GM12878 (cell line): ENCODE data around the gene GPSM3. TPM values are rescaled to one million over a fixed set of nuclear protein-coding genes. Genes with fewer than 3 reads are reported as not detected.

Source experiments
- ATAC-seq: fragments of 200-7000 bp; cut with Tn5 transposase; 3 replicates; pipeline ENCODE4 v1.9.1; 2020; ENCODE audit warnings: mild to moderate bottlenecking, moderate library complexity
- BruUV-seq: library from RNA; stranded (reverse); fragments of 400-500 nt; replicated peaks from 2 replicates; lab custom pipeline; 2021; lab: Mats Ljungman, UMichigan
- CTCF ChIA-PET: fragments of 300-600 bp; sonication (Branson Sonifier 250); formaldehyde crosslinking; extraction: SDS; loops from one replicate; lab custom pipeline; 2021; ENCODE audit warnings: inconsistent platforms; lab: Yijun Ruan, JAX
- POLR2A ChIA-PET: fragments of 350-600 bp; formaldehyde crosslinking; extraction: SDS; loops from one replicate; lab custom pipeline; 2021; ENCODE audit warnings: inconsistent platforms; lab: Charles Lee
- RAD21 ChIA-PET: fragments of 300-600 bp; sonication (Branson Sonifier 250); formaldehyde crosslinking; loops from one replicate; lab custom pipeline; 2023; ENCODE audit warnings: antibody characterized with exemption; ENCODE audit not compliant: unreplicated experiment; lab: Charles Lee
- SMC1A ChIA-PET: fragments of 300-600 bp; sonication (Branson Sonifier 250); formaldehyde crosslinking; loops from one replicate; lab custom pipeline; 2023; ENCODE audit not compliant: unreplicated experiment, uncharacterized antibody; lab: Charles Lee
- DNase-seq: peaks from one replicate; pipeline ENCODE4 v3.0.0-alpha.2; 2011; ENCODE audit warnings: low read depth, low spot score
- FAIRE-seq: peaks from 3 replicates; lab custom pipeline; 2011; peaks lifted over from hg19 to GRCh38; lab: Jason Lieb, UNC
- H2AFZ ChIP-seq: 2 replicates; pipeline ENCODE4 v1.6.0; 2011; ENCODE audit warnings: low read depth, low read length, control low read depth; ENCODE audit not compliant: control insufficient read depth
- H3K27ac ChIP-seq: 2 replicates; pipeline ENCODE4 v1.5.1; 2011; ENCODE audit warnings: control low read depth; ENCODE audit not compliant: control insufficient read depth, insufficient read depth
- H3K27me3 ChIP-seq, 2 experiments: replicated peaks in 1 of 2; 2 replicates each; pipeline versions ENCODE4 v1.6.0 to v1.6.1; 2011; ENCODE audit warnings: low read length in 1 of 2; ENCODE audit not compliant: control insufficient read depth in 2 of 2, insufficient read depth in 2 of 2
- H3K36me3 ChIP-seq, 2 experiments: 2 replicates each; pipeline ENCODE4 v1.5.1; 2011; ENCODE audit warnings: low read length in 1 of 2; ENCODE audit not compliant: control insufficient read depth in 2 of 2, insufficient read depth in 2 of 2
- H3K4me1 ChIP-seq: 2 replicates; pipeline ENCODE4 v1.6.1; 2011; ENCODE audit warnings: mild to moderate bottlenecking, low read length, moderate library complexity, mixed read lengths; ENCODE audit not compliant: control insufficient read depth, insufficient read depth
- H3K4me2 ChIP-seq: 2 replicates; pipeline ENCODE4 v1.6.0; 2011; ENCODE audit warnings: control low read depth; ENCODE audit not compliant: control insufficient read depth, insufficient read depth
- H3K4me3 ChIP-seq: fragments of 200-600 bp; sonication (generic); 2 replicates; pipeline ENCODE4 v1.5.1; 2016
- H3K79me2 ChIP-seq: 2 replicates; pipeline ENCODE4 v1.6.0; 2011; ENCODE audit warnings: low read length; ENCODE audit not compliant: control insufficient read depth, insufficient read depth
- H3K9ac ChIP-seq: 2 replicates; pipeline ENCODE4 v1.8.0; 2011; ENCODE audit warnings: low read length, control low read depth, mixed read lengths; ENCODE audit not compliant: control insufficient read depth, insufficient read depth
- H3K9me3 ChIP-seq: replicated peaks from 3 replicates; pipeline ENCODE4 v1.5.1; 2011; ENCODE audit warnings: mild to moderate bottlenecking, low read length; ENCODE audit not compliant: control insufficient read depth, insufficient read depth
- H4K20me1 ChIP-seq: 2 replicates; pipeline ENCODE4 v1.6.0; 2011; ENCODE audit not compliant: control insufficient read depth, insufficient read depth
- E2F4 ChIP-seq: IDR thresholded peaks from 2 replicates; pipeline ENCODE4 v1.6.1; 2012; ENCODE audit warnings: low read depth, low read length, improper control_type of control experiment
- EGR1 ChIP-seq, 2 experiments: IDR thresholded peaks; 1 replicate in 1 of 2; 2 replicates in 1 of 2; pipeline ENCODE4 v1.6.1; 2011 to 2012; ENCODE audit warnings: low read depth in 2 of 2, low read length in 2 of 2, borderline replicate concordance in 1 of 2, mild to moderate bottlenecking in 1 of 2, moderate library complexity in 1 of 2
- IKZF1 ChIP-seq: fragments of 450-650 bp; conservative IDR thresholded peaks from 2 replicates; pipeline ENCODE4 v1.6.1; 2017; ENCODE audit warnings: antibody characterized with exemption, mild to moderate bottlenecking
- KDM1A ChIP-seq: fragments of 200-600 bp; sonication (generic); IDR thresholded peaks from 2 replicates; pipeline ENCODE4 v1.6.1; 2016; ENCODE audit warnings: borderline replicate concordance
- MEF2B ChIP-seq: fragments of 450-650 bp; IDR thresholded peaks from 2 replicates; pipeline ENCODE4 v1.6.1; 2018; ENCODE audit warnings: mild to moderate bottlenecking, moderate library complexity; ENCODE audit not compliant: partially characterized antibody, poor library complexity, severe bottlenecking
- MLLT1 ChIP-seq: fragments of 450-650 bp; IDR thresholded peaks from 2 replicates; pipeline ENCODE4 v1.6.1; 2016; ENCODE audit warnings: mild to moderate bottlenecking
- MTA2 ChIP-seq: fragments of 450-650 bp; IDR thresholded peaks from 2 replicates; pipeline ENCODE4 v1.6.1; 2016; ENCODE audit warnings: low read depth, mild to moderate bottlenecking, moderate library complexity
- MXI1 ChIP-seq: fragments of 150-350 bp; IDR thresholded peaks from 2 replicates; pipeline ENCODE4 v1.6.1; 2011; ENCODE audit warnings: low read depth, mild to moderate bottlenecking, inconsistent platforms, low read length, improper control_type of control experiment
- NBN ChIP-seq: fragments of 450-650 bp; IDR thresholded peaks from 2 replicates; pipeline ENCODE4 v1.6.1; 2016
- NKRF ChIP-seq: fragments of 450-650 bp; conservative IDR thresholded peaks from 2 replicates; pipeline ENCODE4 v1.6.1; 2017; ENCODE audit warnings: mild to moderate bottlenecking, moderate library complexity
- NR2C2 ChIP-seq: IDR thresholded peaks from 2 replicates; pipeline ENCODE4 v1.6.1; 2011; ENCODE audit warnings: borderline replicate concordance, low read depth; ENCODE audit not compliant: control insufficient read depth, insufficient read length
- RAD51 ChIP-seq: fragments of 450-650 bp; IDR thresholded peaks from 2 replicates; pipeline ENCODE4 v1.6.1; 2016; ENCODE audit warnings: moderate library complexity, mild to moderate bottlenecking, inconsistent platforms
- RB1 ChIP-seq: fragments of 450-650 bp; formaldehyde crosslinking; IDR thresholded peaks from 2 replicates; pipeline ENCODE4 v1.6.1; 2017; ENCODE audit warnings: mild to moderate bottlenecking, borderline replicate concordance
- RELA ChIP-seq: fragments of 450-650 bp; IDR thresholded peaks from 2 replicates; pipeline ENCODE4 v1.8.0; 2014; ENCODE audit warnings: borderline replicate concordance; ENCODE audit not compliant: partially characterized antibody
- RUNX3 ChIP-seq: IDR thresholded peaks from 2 replicates; pipeline ENCODE4 v1.6.1; 2012; ENCODE audit warnings: low read length, inconsistent platforms
- ZNF217 ChIP-seq: fragments of 450-650 bp; IDR thresholded peaks from 2 replicates; pipeline ENCODE4 v1.6.1; 2017; ENCODE audit warnings: antibody characterized with exemption, mild to moderate bottlenecking
- ZZZ3 ChIP-seq: IDR thresholded peaks from 2 replicates; pipeline ENCODE4 v1.6.1; 2011; ENCODE audit warnings: low read depth; ENCODE audit not compliant: control insufficient read depth, insufficient read length
- WGBS: methylation state at CpG from one replicate; pipeline ENCODE4 v1.1.6; 2016; ENCODE audit warnings: low lambda C conversion rate; ENCODE audit not compliant: insufficient replicate concordance, insufficient coverage; ENCODE audit errors: missing lambda C conversion rate; 5-methylcytosine and 5-hydroxymethylcytosine counted together
- in situ Hi-C: fragments of 300-500 bp; cut with MboI; formaldehyde crosslinking; loops from 9 replicates; pipeline ENCODE4 v1.14.3; 2018; ENCODE audit warnings: mixed read lengths
- intact Hi-C: fragments of 100-400 bp; cut with micrococcal nuclease; formaldehyde crosslinking; loops from one replicate; pipeline ENCODE4 v1.14.2; 2022; ENCODE audit not compliant: unreplicated experiment
- polyA plus RNA-seq, 11 experiments: library from polyadenylated mRNA; depleted of rRNA in 4 of 11; unstranded in 6 of 11; stranded (reverse) in 5 of 11; fragments of >200 nt; fragmentation: Nextera tagmentation in 4 of 11; fragmentation: Illumina TruSeq in 1 of 11; extraction: Ambion mirVana in 4 of 11; extraction: Trizol in 1 of 11; gene quantifications; 1 replicate in 1 of 11; 2 replicates in 10 of 11; pipeline versions ENCODE4 v1.2.1 to v1.2.3, GENCODE V29; 2011 to 2016; ENCODE audit warnings: inconsistent platforms in 2 of 11, missing spikeins in 2 of 11, low read depth in 1 of 11
- total RNA-seq, 4 experiments: library from RNA; depleted of rRNA in 3 of 4; stranded (reverse); fragments of >200 nt in 3 of 4; fragmentation: Illumina TruSeq in 1 of 4; extraction: Trizol in 1 of 4; gene quantifications; 2 replicates each; pipeline versions ENCODE4 v1.2.1 to v1.2.3, GENCODE V29; 2013 to 2021

The GPSM3 gene
- total and polyA plus RNA-seq, 10 of the 15 experiments (the other 5 are each of a cell fraction or from before 2014, with no cell fraction given), result 22.0 to 137 (median 113) TPM

- no peak for DNase-seq
- ATAC-seq, result no peak
- peak overlapping the region; percentile 79 for H3K27ac ChIP-seq
- BruUV-seq, result TSS peak; percentile 82
- H3K27me3 ChIP-seq, result no peaks in the 10 kb centered on the region
- SMC1A ChIA-PET, result interaction anchor here (1.7 to 4.2 kb wide), 2 partner anchors 10 to 13 kb away, joined by 6 to 41 read pairs; partner anchors contain the start of genes GPSM3 and PBX2
- H4K20me1 ChIP-seq, result no peaks in the 10 kb centered on the region
- intact Hi-C loops, result no loop called here
- H3K9me3 ChIP-seq, result no peaks in the 10 kb centered on the region
- FAIRE-seq, result peak; percentile 44
- peak overlapping the region; percentile 86 for H3K4me3 ChIP-seq
- peaks cover 22% of the 10 kb centered on the region for H3K79me2 ChIP-seq
- peak overlapping the region; percentile 35 for H2AFZ ChIP-seq
- WGBS, result 3% methylated on average over 15 of the region's 24 CpGs
- peaks cover under 1 to 3% of the 10 kb centered on the region in 2 experiments; a peak in 3 of 4 replicates for H3K36me3 ChIP-seq
- CTCF ChIA-PET, result interaction anchor here (0.7 to 2.2 kb wide), 5 partner anchors 12 to 50 kb away, joined by 3 to 19 read pairs (median 3); partner anchors contain the start of gene GPSM3
- H3K9ac ChIP-seq, result peak overlapping the region; percentile 91
- POLR2A ChIA-PET, result interaction anchor here (0.6 to 5.7 kb wide), 6 partner anchors 11 to 1252 kb away, joined by 3 to 123 read pairs (median 7); partner anchors contain the start of genes ATF6B, GPSM3 and PBX2
- H3K4me2 ChIP-seq, result peak overlapping the region; percentile 77
- in situ Hi-C loops, result no loop called here
- H3K4me1 ChIP-seq, result peaks cover 10% of the 10 kb centered on the region
- RAD21 ChIA-PET, result interaction anchor here (1.1 to 1.9 kb wide), 4 partner anchors 10 to 17 kb away, joined by 6 to 9 read pairs (median 6); partner anchors contain the start of gene GPSM3
- TF ChIP-seq IKZF1, result peak; percentile 23
- TF ChIP-seq ZNF217, result no peak
- no peak for TF ChIP-seq NR2C2
- TF ChIP-seq MXI1, result no peak
- TF ChIP-seq ZZZ3, result no peak
- peak; percentile 83 for TF ChIP-seq NBN
- peak; percentile 23; the same call in 1 of the 2 replicates for TF ChIP-seq MTA2
- TF ChIP-seq RAD51, result peak; percentile 61; the same call in 1 of the 2 replicates
- TF ChIP-seq KDM1A, result no peak
- peak; percentile 94 for TF ChIP-seq NKRF
- peak; percentile 24 for TF ChIP-seq RELA
- peak; percentile 68; the same call in 1 of the 2 replicates for TF ChIP-seq E2F4
- TF ChIP-seq MLLT1, result 0 out of 2 replicates have a peak, but pooled peaks have one; percentile 67
- 0 out of 3 replicates have a peak, but pooled peaks of 1 of the 2 experiments have one; percentile 10 for TF ChIP-seq EGR1 (IDR thresholded peaks at IDR 0.05; ENCODE audit: borderline replicate concordance in 1 of 2, low read depth in 2 of 2, low read length in 2 of 2)
- TF ChIP-seq RUNX3, result peak; percentile 55
- peak; percentile 11 for TF ChIP-seq MEF2B
- no peak for TF ChIP-seq RB1
Observed at GRCh38 chr6:32178547-32179440, 13.6 kb downstream of the GPSM3 start.
